ENCODE data around the gene NAV2. TPM values are rescaled to one million over a fixed set of nuclear protein-coding genes. Genes with fewer than 3 reads are reported as not detected.
A peak's percentile ranks its signal among the peaks of the same experiment; 100 is the strongest.

The NAV2 gene
- total RNA-seq, 1 experiment from 2014 or later, result 46.3 TPM

DNA sequence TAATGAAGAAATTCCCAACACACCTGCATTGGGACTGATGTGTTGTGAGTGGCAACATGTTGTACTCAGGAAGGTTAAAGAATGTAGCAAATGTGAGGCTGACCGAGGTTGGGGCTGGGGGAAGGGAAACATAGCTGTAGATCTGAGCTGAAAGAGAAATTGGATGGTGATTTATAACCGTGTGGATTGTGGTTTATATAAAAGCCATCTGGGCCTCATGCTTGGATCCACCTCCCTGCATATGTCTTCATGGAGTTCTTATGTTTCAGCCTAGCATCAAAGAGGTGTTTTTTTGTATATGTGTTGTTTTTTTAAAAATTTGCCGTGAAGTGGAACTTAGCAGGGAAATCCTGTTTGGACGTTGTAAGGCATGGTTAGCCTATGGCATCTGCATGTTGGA lies 141.3 kb downstream of the NAV2 start:
- Histone ChIP-seq H3K4ac (ENCODE audit: low read depth, low read length) (no peak overlapping the region), H4K91ac (ENCODE audit: insufficient read length, low read depth, low read length) (no peak overlapping the region), H3K9ac (ENCODE audit: extremely low read depth, insufficient read length, low read length) (no peak overlapping the region), H3K4me1 (ENCODE audit: insufficient read depth, low read length) (no peaks in the 10 kb centered on the region; the same call in 1 of the 2 replicates), H2BK5ac (ENCODE audit: insufficient read length, low read length) (no peak overlapping the region), H3K27me3 (ENCODE audit: insufficient read depth, low read length) (no peaks in the 10 kb centered on the region), H3K79me2 (ENCODE audit: insufficient read depth, low read length) (no peaks in the 10 kb centered on the region), H4K5ac (ENCODE audit: insufficient read length, low read depth, low read length) (no peak overlapping the region), H3K14ac (ENCODE audit: insufficient read depth, low read length) (no peak overlapping the region), H3K23me2 (ENCODE audit: insufficient read length, low read depth, low read length, poor library complexity, severe bottlenecking) (no peaks in the 10 kb centered on the region), H4K20me1 (ENCODE audit: control insufficient read depth, insufficient read depth, insufficient read length) (no peaks in the 10 kb centered on the region), H3K4me2 (ENCODE audit: insufficient read depth, insufficient read length, low read length) (no peak overlapping the region), H3K23ac (ENCODE audit: insufficient read length, low read depth, low read length) (no peak overlapping the region), H2BK120ac (ENCODE audit: low read depth, low read length, poor library complexity, severe bottlenecking) (no peak overlapping the region), H2AK5ac (ENCODE audit: insufficient read length, low read length) (no peak overlapping the region), H2BK20ac (ENCODE audit: low read depth, low read length, poor library complexity, severe bottlenecking) (no peak overlapping the region), H2AFZ (ENCODE audit: low read length) (no peak overlapping the region), H2BK12ac (ENCODE audit: insufficient read length, low read depth, low read length) (no peak overlapping the region), H3K18ac (ENCODE audit: insufficient read length, low read depth, low read length) (no peak overlapping the region), H4K8ac (replicated peaks; ENCODE audit: insufficient read length, low read depth, low read length) (no peak overlapping the region), H3K9me3 (ENCODE audit: control insufficient read depth, low read depth, low read length) (no peaks in the 10 kb centered on the region), H3K27ac (ENCODE audit: insufficient read length, low read depth, low read length) (no peak overlapping the region), H3K56ac (ENCODE audit: insufficient read length, low read depth, low read length) (no peak overlapping the region), H2BK15ac (ENCODE audit: low read depth, low read length) (no peak overlapping the region), H3K79me1 (ENCODE audit: insufficient read depth, low read depth, low read length, poor library complexity, severe bottlenecking) (no peaks in the 10 kb centered on the region), H3T11ph (ENCODE audit: low read length) (no peak overlapping the region)
- H3K4me3 Mint-ChIP-seq, result no peak overlapping the region
- peaks cover 7 to 8% of the 10 kb centered on the region in 2 experiments for H3K9me3 Mint-ChIP-seq
- H3K4me1 Mint-ChIP-seq, result peaks cover 10 to 18% of the 10 kb centered on the region in 2 experiments
- H3K27ac Mint-ChIP-seq, result 0 out of 7 replicates have a peak overlapping the region, but pooled peaks of 1 of the 3 experiments have one; percentile 4
- TF ChIP-seq, protein P1, sequence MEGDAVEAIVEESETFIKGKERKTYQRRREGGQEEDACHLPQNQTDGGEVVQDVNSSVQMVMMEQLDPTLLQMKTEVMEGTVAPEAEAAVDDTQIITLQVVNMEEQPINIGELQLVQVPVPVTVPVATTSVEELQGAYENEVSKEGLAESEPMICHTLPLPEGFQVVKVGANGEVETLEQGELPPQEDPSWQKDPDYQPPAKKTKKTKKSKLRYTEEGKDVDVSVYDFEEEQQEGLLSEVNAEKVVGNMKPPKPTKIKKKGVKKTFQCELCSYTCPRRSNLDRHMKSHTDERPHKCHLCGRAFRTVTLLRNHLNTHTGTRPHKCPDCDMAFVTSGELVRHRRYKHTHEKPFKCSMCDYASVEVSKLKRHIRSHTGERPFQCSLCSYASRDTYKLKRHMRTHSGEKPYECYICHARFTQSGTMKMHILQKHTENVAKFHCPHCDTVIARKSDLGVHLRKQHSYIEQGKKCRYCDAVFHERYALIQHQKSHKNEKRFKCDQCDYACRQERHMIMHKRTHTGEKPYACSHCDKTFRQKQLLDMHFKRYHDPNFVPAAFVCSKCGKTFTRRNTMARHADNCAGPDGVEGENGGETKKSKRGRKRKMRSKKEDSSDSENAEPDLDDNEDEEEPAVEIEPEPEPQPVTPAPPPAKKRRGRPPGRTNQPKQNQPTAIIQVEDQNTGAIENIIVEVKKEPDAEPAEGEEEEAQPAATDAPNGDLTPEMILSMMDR (conservative IDR thresholded peaks at IDR 0.05), result no peak
- WGBS (ENCODE audit: extremely low coverage, insufficient read length, low lambda C conversion rate), result no CpG with 5 or more reads among the region's 4 CpGs
- H3K36me3 Mint-ChIP-seq (ENCODE audit: insufficient read depth in 1 of 3, low read depth in 3 of 3), result peaks cover 24 to 39% (median 28%) of the 10 kb centered on the region in 3 experiments
- no peaks in the 10 kb centered on the region for H3K27me3 Mint-ChIP-seq (ENCODE audit: low read depth)
- DNase-seq, result no peak
